Subcutaneous preadipocyte (primary cell): ENCODE results near the gene CCNT2. TPM values are rescaled to one million over a fixed set of nuclear protein-coding genes. Genes with fewer than 3 reads are reported as not detected.

ENCODE experiments used
- total RNA-seq: library from RNA; depleted of rRNA; stranded (reverse); fragments of >200 nt; gene quantifications from 2 replicates; pipeline ENCODE4 v1.2.3, GENCODE V29; 2012

Gene CCNT2
- 16.9 and 22.3 TPM in 2 replicates for total RNA-seq

DNA sequence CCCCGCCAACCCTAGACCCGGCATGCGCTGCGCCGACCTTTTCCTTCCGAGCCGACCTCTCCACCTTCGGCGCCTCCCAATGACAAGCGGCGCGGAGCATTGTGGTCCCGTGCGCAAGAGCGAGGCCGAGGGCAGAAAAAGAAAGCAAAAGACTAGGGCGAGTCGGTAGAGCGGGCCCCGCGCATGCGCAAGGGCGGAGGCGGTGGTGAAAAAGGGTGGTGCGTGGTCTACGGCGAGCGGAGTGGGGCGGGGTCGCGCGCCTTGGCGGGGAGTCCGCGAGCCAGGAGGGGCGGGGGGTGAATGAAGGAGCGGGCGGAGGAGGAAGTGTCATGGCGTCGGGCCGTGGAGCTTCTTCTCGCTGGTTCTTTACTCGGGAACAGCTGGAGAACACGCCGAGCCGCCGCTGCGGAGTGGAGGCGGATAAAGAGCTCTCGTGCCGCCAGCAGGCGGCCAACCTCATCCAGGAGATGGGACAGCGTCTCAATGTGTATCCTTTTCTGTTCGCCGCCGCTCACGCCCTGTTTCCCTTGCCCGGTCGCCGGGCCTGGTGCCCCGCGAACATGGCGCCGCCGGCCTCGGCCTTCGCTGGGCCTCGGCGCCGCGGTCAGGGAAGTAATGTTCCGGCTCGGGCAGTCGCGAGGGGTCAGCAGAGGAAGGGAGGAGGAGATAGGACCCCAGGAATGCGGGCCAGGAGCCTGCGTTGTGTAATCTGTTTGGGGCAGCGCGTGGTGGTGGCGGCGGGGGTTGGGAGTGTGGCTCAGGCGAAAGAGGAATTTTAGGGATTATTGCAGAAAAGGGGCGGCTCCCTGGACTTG, at the start of gene CCNT2:
Gene CCNT2 (plus strand): TSS at position 297 of the 815 bp plus-strand sequence. CDS start 33 bp downstream, at position 330.

Other genes starting within 250 kb of the CCNT2 start
- not detected in 2 replicates for gene TMEM163, start 199.8 kb upstream of the CCNT2 start, total RNA-seq
- gene ACMSD, start 80.2 kb upstream of the CCNT2 start, total RNA-seq: not detected in 2 replicates
- gene MAP3K19, start 128.6 kb downstream of the CCNT2 start, total RNA-seq: not detected in 2 replicates
- gene RAB3GAP1, start 133.5 kb downstream of the CCNT2 start, total RNA-seq: 50.0 and 53.8 TPM in 2 replicates